ENCODE data around the gene GPR25.

GRCh38 chr1:200911361-200911760, 38.6 kb downstream of the GPR25 start:
- no peak for TF ChIP-seq EZH2phosphoT487 (IDR thresholded peaks at IDR 0.05; ENCODE audit: low read length)
- no peak for TF ChIP-seq CTCF (IDR thresholded peaks at IDR 0.05; ENCODE audit: low read length)
